ENCODE data around the gene NPPC. TPM values are rescaled to one million over a fixed set of nuclear protein-coding genes. Genes with fewer than 3 reads are reported as not detected.

NPPC gene
- polyA plus RNA-seq, 2 of the 4 experiments (the other 2 are of a cell fraction), result not detected

- TF ChIP-seq ATOH8 (CRISPR knock-in tag; IDR thresholded peaks at IDR 0.05; ENCODE audit: low read depth) (no peak), ZFP36 (IDR thresholded peaks at IDR 0.05; ENCODE audit: borderline replicate concordance, partially characterized antibody) (no peak), BCL3 (IDR thresholded peaks at IDR 0.05) (no peak), HES2 (IDR thresholded peaks at IDR 0.05) (no peak), NFE2L2 (conservative IDR thresholded peaks at IDR 0.05; ENCODE audit: low read length) (no peak), GATA3 (IDR thresholded peaks at IDR 0.05; ENCODE audit: borderline replicate concordance) (no peak), TFCP2L1 (CRISPR knock-in tag; IDR thresholded peaks at IDR 0.05) (no peak), PBX3 (IDR thresholded peaks at IDR 0.05) (no peak), ESRRA (IDR thresholded peaks at IDR 0.05; ENCODE audit: borderline replicate concordance, low read length) (no peak), RNF2 (IDR thresholded peaks at IDR 0.05; ENCODE audit: borderline replicate concordance, low read depth) (no peak), MAFK (IDR thresholded peaks at IDR 0.05; ENCODE audit: partially characterized antibody) (no peak), FOSL2 (IDR thresholded peaks at IDR 0.05) (no peak), FOSL2 (CRISPR knock-in tag; IDR thresholded peaks at IDR 0.05) (no peak)
- Histone ChIP-seq H3K9me3 (peaks cover 3% of the 10 kb centered on the region; the same call in 1 of the 3 replicates), H3K4me1 (no peaks in the 10 kb centered on the region), H3K27ac (no peak overlapping the region), H3K4me2 (no peak overlapping the region), H3K4me3 (no peak overlapping the region)
- 83% methylated on average over 12 of the region's 15 CpGs for WGBS (ENCODE audit: missing lambda C conversion rate)
- ChIA-PET CTCF (interaction anchor here (0.6 to 1.0 kb wide), 2 partner anchors 342 to 380 kb away, joined by 3 to 4 read pairs; no protein-coding TSS in a partner anchor), POLR2A (no interaction called here)
- DNase-seq (ENCODE audit: low read depth in 1 of 2, low spot score in 1 of 2), result no peak
- no peak for FAIRE-seq
- ATAC-seq, result peak; percentile 13 to 36; a peak in 3 of 6 replicates
Observed at GRCh38 chr2:231946241-231946814, 20.1 kb upstream of the NPPC start.

GRCh38 chr2:231942180-231942579 lies 16.0 kb upstream of the NPPC start:
- no peak for FAIRE-seq
- TF ChIP-seq FOSB (CRISPR knock-in tag; IDR thresholded peaks at IDR 0.05), result no peak
- no peak for TF ChIP-seq USF2 (IDR thresholded peaks at IDR 0.05)
- no peak for TF ChIP-seq HOXB13 (CRISPR knock-in tag; IDR thresholded peaks at IDR 0.05; ENCODE audit: low read depth)
- no peak for TF ChIP-seq BCL3 (IDR thresholded peaks at IDR 0.05)
- TF ChIP-seq FOSL2 (IDR thresholded peaks at IDR 0.05), result no peak
- no peak for TF ChIP-seq FOSL2 (CRISPR knock-in tag; IDR thresholded peaks at IDR 0.05)

More at GRCh38 chr2:231942180-231942579, 16.0 kb upstream of the NPPC start:
- H3K9me3 ChIP-seq, result no peaks in the 10 kb centered on the region
- ChIA-PET CTCF (interaction anchor here (2.3 kb wide), 1 partner anchor 16 kb away, joined by 7 read pairs; no protein-coding TSS in a partner anchor), POLR2A (interaction anchor here (1.5 kb wide), 1 partner anchor 20 kb away, joined by 3 read pairs; the partner anchor contains the start of gene DIS3L2)
- no peaks in the 10 kb centered on the region for H3K4me1 ChIP-seq
- 63% methylated on average over 6 of the region's 6 CpGs for WGBS (ENCODE audit: missing lambda C conversion rate)
- no peak for DNase-seq (ENCODE audit: low read depth in 1 of 2, low spot score in 1 of 2)
- H3K4me2 ChIP-seq, result no peak overlapping the region
- H3K27ac ChIP-seq, result no peak overlapping the region
- H3K4me3 ChIP-seq, result no peak overlapping the region
- no peak for ATAC-seq

Measured in A549 (cell line).